Lower leg skin (tissue), 4 donors: ENCODE data around the gene MAGI3. TPM values are rescaled to one million over a fixed set of nuclear protein-coding genes. Genes with fewer than 3 reads are reported as not detected.

Source experiments
- DNase-seq, 2 donors: peaks; one replicate each; pipeline ENCODE4 v3.0.0-alpha.2; 2019; ENCODE audit warnings: low spot score in 2 of 2
- H3K4me3 ChIP-seq: fragments of 200-600 bp; sonication (generic); 2 replicates; pipeline ENCODE4 v1.5.1; 2017; ENCODE audit warnings: mild to moderate bottlenecking, low read depth; ENCODE audit not compliant: poor library complexity, severe bottlenecking
- POLR2A ChIP-seq, 2 donors: fragments of 450-650 bp; IDR thresholded peaks; one replicate each; pipeline ENCODE4 v1.6.1; 2016 to 2017; ENCODE audit warnings: antibody characterized with exemption in 2 of 2, mild to moderate bottlenecking in 1 of 2, moderate library complexity in 1 of 2
- WGBS, 2 donors: methylation state at CpG; one replicate each; pipeline ENCODE4 v1.1.5; 2018; 5-methylcytosine and 5-hydroxymethylcytosine counted together
- intact Hi-C: fragments of 100-400 bp; cut with DNase I; formaldehyde crosslinking; loops from one replicate; pipeline ENCODE4 v1.15.0; 2023; ENCODE audit warnings: low total_unique reads
- total RNA-seq, 4 donors: library from RNA; depleted of rRNA; stranded (reverse); fragments of >200 nt; gene quantifications; one replicate each; pipeline ENCODE4 v1.1.0, GENCODE V29; 2016
- TF ChIP-seq, protein P1 (sequence below), 3 donors: fragments of 450-650 bp; IDR thresholded peaks; one replicate each; pipeline ENCODE4 v1.5.1; 2016; ENCODE audit warnings: antibody characterized with exemption in 3 of 3, mild to moderate bottlenecking in 3 of 3, moderate library complexity in 2 of 3

The MAGI3 gene
- total RNA-seq, 4 donors from 2014 or later: 6.8 to 14.2 (median 10.3) TPM

DNA sequence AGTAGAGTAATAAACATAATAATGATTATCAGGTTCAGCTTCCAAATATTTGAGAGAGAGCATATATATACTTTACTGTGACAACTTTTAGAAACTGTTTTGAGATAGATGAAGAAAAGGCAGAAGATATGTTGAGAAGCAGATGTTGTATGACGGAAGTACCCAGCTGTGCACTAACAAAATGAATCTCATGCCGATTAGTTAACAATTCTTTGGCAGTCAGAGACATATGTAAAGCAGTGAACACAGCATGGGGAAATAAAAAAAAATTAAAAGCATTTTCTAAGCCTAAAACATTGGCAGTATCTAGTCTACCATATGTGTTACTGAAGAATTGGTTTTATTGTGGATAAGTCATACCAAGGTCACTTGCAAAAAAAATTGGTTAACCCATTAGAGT lies 51.8 kb downstream of the MAGI3 start:
- no peak overlapping the region for H3K4me3 ChIP-seq
- TF ChIP-seq, protein P1, sequence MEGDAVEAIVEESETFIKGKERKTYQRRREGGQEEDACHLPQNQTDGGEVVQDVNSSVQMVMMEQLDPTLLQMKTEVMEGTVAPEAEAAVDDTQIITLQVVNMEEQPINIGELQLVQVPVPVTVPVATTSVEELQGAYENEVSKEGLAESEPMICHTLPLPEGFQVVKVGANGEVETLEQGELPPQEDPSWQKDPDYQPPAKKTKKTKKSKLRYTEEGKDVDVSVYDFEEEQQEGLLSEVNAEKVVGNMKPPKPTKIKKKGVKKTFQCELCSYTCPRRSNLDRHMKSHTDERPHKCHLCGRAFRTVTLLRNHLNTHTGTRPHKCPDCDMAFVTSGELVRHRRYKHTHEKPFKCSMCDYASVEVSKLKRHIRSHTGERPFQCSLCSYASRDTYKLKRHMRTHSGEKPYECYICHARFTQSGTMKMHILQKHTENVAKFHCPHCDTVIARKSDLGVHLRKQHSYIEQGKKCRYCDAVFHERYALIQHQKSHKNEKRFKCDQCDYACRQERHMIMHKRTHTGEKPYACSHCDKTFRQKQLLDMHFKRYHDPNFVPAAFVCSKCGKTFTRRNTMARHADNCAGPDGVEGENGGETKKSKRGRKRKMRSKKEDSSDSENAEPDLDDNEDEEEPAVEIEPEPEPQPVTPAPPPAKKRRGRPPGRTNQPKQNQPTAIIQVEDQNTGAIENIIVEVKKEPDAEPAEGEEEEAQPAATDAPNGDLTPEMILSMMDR (IDR thresholded peaks at IDR 0.05): no peak
- TF ChIP-seq POLR2A (IDR thresholded peaks at IDR 0.05): no peak
- WGBS, 2 donors: 71 to 82% methylated on average over 2 of the region's 2 CpGs
- no peak for DNase-seq
- intact Hi-C loops: no loop called here

DNA sequence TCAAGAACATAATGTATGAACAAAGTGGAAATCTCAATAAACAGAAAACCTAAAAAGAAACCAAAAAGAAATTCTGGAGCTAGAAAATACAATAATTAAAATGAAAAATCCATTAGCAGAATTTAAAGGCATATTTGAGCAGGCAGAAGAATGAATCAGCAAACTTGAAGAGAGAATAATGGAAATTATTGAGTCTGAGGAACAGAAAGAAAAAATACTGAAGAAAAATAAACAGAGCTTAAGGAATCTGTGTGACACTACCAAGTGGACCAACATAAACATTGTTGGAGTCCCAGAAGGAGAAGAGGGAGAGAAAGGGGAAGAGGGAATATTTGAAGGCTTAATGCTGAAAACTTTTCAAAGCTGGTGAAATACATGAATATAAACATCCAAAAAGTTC lies 54.5 kb downstream of the MAGI3 start:
- intact Hi-C loops: no loop called here
- DNase-seq: no peak
- TF ChIP-seq POLR2A (IDR thresholded peaks at IDR 0.05): no peak
- TF ChIP-seq, protein P1 (IDR thresholded peaks at IDR 0.05): no peak
- no peak overlapping the region for H3K4me3 ChIP-seq

DNA sequence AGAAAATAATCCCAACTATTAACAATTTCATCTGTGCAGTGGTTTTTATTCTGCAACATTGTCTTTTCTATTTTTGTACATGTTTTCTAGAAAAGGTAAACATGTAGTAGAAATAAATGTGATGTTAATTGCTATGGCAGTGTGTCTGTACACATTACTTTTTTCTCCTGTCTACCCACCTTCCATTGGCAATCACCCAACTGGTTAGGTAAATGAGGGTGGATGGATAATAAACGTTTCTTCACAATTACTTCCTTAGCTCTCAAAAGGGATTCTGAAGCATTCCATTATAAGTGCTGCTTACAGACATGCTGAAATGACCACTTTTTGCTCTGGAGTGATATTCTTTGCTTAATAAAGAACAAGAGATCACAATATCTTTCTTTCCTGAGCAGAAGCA lies 61.4 kb downstream of the MAGI3 start:
- H3K4me3 ChIP-seq: no peak overlapping the region
- intact Hi-C loops: no loop called here
- no peak for DNase-seq
- no peak for TF ChIP-seq POLR2A (IDR thresholded peaks at IDR 0.05)
- TF ChIP-seq, protein P1 (IDR thresholded peaks at IDR 0.05): no peak
- WGBS, 2 donors: 7 to 17% methylated on average over 1 of the region's 1 CpG

- DNase-seq: no peak
- TF ChIP-seq, protein P1 (IDR thresholded peaks at IDR 0.05): no peak
- no peak for TF ChIP-seq POLR2A (IDR thresholded peaks at IDR 0.05)
- 55 to 58% methylated on average over 2 of the region's 2 CpGs for WGBS, 2 donors
- no peak overlapping the region for H3K4me3 ChIP-seq
- intact Hi-C loops: no loop called here
Observed at GRCh38 chr1:113452921-113453770, 62.8 kb downstream of the MAGI3 start.

GRCh38 chr1:113453771-113454083 lies 63.4 kb downstream of the MAGI3 start:
- no peak for TF ChIP-seq POLR2A (IDR thresholded peaks at IDR 0.05)
- TF ChIP-seq, protein P1 (IDR thresholded peaks at IDR 0.05): no peak
- H3K4me3 ChIP-seq: no peak overlapping the region
- DNase-seq: no peak
- WGBS, 2 donors: 66 to 93% methylated on average over 1 of the region's 1 CpG
- intact Hi-C loops: no loop called here

- DNase-seq: no peak
- TF ChIP-seq, protein P1 (IDR thresholded peaks at IDR 0.05): no peak
- no peak for TF ChIP-seq POLR2A (IDR thresholded peaks at IDR 0.05)
- intact Hi-C loops: no loop called here
- 97 to 100% methylated on average over 1 of the region's 1 CpG for WGBS, 2 donors
- H3K4me3 ChIP-seq: no peak overlapping the region
Observed at GRCh38 chr1:113455374-113455773, 65.1 kb downstream of the MAGI3 start.
